ENCODE data around the gene UBL5.
A peak's percentile ranks its signal among the peaks of the same experiment; 100 is the strongest.
"Not testable (repeated sequence)": the region's sequence is repeated elsewhere in the genome, so short reads cannot be mapped to it uniquely, and the experiment has no call there.

Gene UBL5

DNA sequence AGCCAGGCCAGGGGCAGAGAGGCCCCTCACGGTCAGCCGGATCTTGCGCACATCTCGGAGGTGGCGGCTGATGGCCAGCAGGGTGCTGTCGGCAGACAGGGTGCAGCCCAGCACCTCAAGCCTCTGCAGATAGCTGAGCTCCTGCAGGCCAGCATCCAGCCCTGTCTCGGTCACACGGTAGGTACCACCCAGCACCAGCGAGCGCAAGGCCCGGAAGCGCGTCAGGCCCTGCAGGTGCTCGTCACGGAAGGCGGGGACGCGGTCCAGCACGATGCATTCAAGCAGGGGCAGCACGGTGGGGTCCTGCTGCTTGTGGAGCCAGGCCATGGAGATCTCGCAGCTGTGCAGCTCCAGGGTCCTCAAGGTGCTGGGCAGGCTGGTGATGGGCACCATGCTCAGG, 16.6 kb upstream of the UBL5 start:
- no peak for DNase-seq (ENCODE audit: low spot score)

GRCh38 chr19:9818175-9818733, 9.5 kb upstream of the UBL5 start:
- DNase-seq (ENCODE audit: low spot score), result no peak

DNA sequence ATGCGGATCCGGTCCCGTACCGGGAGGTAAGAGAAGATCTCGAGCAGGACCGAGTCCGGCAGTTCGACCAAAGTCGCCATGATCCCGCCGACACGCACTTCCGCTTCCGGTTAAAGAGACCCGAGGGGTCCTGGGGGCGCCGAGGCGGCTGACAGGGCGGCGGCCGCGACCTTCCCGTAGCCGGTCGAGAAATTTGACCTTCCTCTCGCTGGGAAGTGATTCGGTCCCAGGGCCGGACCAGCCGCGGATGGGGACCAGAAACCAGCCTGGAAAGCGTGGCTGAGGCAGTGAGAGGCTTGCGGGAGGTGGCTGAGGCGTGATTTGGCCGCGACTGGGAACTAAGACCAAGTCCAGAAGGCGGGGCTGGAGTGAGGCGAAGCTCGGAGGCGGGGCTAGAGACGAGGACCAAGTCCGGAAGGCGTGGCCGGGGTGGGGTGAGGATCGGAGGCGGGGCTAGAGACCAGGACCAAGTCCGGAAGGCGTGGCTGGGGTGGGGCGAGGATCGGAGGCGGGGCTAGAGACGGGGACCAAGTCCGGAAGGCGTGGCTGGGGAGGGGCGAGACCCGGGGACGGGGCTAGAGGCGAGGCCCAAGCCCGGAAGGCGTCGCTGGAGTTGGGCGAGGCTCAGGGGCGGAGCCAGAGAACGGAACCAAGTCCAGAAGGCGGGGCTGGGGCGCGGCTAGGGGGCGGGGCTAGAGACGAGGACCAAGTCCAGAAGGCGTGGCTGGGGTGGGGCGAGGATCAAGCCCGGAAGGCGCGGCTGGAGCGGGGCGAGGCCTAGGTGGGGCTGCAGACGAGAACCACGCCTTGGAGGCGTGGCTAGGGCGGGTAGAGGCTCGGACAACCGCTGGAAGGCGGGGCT, 8.8 kb upstream of the UBL5 start, which contains the start of gene FBXL12:
FBXL12 (minus strand) TSS at position 346 of the 862 bp plus-strand sequence; CDS start at position 80, 266 bp downstream.
- peak; percentile 100 for DNase-seq (ENCODE audit: low spot score)

GRCh38 chr19:9819596-9819909, 8.2 kb upstream of the UBL5 start:
- DNase-seq (ENCODE audit: low spot score), result no peak

GRCh38 chr19:9820034-9820433, 7.7 kb upstream of the UBL5 start:
- DNase-seq (ENCODE audit: low spot score), result not testable (repeated sequence)

GRCh38 chr19:9823816-9824215, 3.9 kb upstream of the UBL5 start:
- no peak for DNase-seq (ENCODE audit: low spot score)

GRCh38 chr19:9828551-9829063, 889 bp downstream of the UBL5 start:
- DNase-seq (ENCODE audit: low spot score), result no peak

GRCh38 chr19:9834307-9834725, 6.6 kb downstream of the UBL5 start:
- no peak for DNase-seq (ENCODE audit: low spot score)

GRCh38 chr19:9834726-9835506, 7.2 kb downstream of the UBL5 start, which contains the start of gene PIN1:
PIN1 (plus strand) TSS chr19:9835318; CDS start chr19:9835345, 27 bp downstream.
- peak; percentile 97 for DNase-seq (ENCODE audit: low spot score)

DNA sequence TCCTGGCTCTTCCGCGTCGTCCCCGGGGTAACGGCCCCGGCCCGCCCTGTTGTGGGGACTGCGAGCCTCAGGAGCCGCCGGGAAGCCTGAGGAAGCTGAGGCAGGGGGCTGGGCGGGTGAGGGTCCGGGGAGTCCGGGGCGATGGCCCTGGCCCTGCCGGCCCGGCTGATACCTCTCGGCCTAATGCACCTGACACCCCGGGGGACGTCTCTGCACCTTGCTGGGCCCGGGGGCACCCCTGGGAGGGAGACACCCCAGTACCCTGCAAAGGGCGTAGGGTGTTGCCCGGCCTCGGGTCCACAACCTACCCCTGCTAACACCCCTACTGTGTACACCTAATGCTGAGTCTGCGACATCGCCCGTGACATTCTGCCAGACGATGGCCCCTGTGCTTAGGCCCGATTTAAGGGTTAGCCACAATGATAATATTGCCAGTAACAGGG, 7.8 kb downstream of the UBL5 start:
- DNase-seq (ENCODE audit: low spot score), result no peak

DNA sequence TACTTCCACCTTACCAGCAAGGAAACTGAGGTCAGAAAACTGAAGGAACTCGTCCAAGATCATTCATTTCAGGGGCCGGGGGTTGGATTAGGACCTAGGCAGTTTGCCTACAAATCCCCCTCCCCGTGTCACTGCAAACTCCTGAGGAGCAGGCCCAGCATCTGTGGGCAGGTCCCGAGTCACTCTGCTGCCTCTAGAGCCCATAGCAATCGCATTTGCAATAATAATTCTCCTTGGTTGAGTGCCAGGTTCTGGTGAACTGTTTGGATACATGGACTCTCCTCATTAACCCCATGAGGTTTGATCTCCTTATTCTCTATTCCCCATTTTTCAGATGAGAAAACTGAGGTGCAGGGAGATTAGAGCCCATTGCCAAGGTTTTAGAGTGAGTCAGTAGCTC, 8.3 kb downstream of the UBL5 start:
- DNase-seq (ENCODE audit: low spot score), result no peak

DNA sequence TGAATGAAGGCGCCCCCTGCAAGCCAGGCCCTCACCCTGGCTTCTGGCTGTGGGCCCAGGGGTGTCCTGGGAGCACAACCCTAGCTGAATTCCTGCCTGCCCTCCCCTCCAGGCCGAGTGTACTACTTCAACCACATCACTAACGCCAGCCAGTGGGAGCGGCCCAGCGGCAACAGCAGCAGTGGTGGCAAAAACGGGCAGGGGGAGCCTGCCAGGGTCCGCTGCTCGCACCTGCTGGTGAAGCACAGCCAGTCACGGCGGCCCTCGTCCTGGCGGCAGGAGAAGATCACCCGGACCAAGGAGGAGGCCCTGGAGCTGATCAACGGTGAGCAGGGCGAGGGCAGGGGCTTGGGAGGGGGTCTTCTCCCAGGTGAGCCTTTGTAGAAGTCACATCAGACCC, 10.6 kb downstream of the UBL5 start:
- no peak for DNase-seq (ENCODE audit: low spot score)

- no peak for DNase-seq (ENCODE audit: low spot score)
Measured at GRCh38 chr19:9839415-9839814, 11.7 kb downstream of the UBL5 start.

- DNase-seq (ENCODE audit: low spot score), result no peak
Measured at GRCh38 chr19:9842834-9843625, 15.3 kb downstream of the UBL5 start.

DNA sequence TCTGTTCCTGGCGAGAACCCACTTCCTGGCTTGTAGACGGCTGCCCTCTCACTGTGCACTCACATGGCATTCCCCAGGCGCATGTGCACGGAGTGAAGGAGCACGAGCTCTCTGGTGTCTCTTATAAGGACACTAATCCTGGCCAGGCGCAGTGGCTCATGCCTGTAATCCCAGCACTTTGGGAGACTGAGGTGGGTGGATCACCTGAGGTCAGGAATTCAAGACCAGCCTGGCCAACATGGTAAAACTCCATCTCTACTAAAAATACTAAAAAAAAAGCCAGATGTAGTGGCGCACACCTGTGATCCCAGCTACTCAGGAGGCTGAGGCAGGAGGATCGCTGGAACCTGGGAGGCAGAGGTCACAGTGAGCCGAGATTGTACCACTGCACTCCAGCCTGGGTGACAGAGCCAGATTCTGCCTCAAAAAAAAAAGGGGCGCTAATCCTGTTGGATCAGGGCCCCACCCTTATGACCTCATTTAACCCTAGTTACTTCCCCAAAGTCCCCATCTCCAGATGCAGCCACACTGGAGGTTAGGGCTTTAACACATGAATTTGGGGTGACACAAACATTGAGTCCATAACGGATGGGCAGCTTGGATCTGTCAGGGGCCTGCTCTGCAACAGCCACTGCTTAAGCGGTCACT, 16.0 kb downstream of the UBL5 start:
- not testable (repeated sequence) for DNase-seq (ENCODE audit: low spot score)

GRCh38 chr19:9847087-9847671, 19.5 kb downstream of the UBL5 start:
- DNase-seq (ENCODE audit: low spot score), result no peak

GRCh38 chr19:9848060-9848459, 20.3 kb downstream of the UBL5 start:
- no peak for DNase-seq (ENCODE audit: low spot score)

GRCh38 chr19:9848762-9849161, 21.0 kb downstream of the UBL5 start:
- DNase-seq (ENCODE audit: low spot score), result no peak

DNA sequence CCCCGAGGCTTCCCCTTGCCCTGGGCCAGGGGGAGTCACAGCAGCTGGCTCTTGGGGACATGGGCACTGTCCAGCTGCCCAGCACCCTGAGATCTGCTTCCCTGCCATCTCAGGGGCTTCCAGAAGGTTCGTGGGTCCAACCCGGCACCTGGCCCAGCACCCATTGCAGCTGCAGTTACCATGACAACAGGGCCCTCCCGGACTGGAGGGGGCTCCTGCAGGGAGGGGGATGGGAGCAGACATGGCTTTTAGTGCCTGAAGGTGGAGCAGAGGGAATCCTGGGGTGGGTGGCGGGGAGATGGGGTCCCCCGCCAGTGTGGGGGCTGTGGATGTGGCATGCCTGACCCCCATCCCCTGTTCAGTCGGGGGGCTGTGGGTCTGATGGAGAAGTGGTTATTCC, 22.1 kb downstream of the UBL5 start:
- DNase-seq (ENCODE audit: low spot score), result no peak

- DNase-seq (ENCODE audit: low spot score), result no peak
Measured at GRCh38 chr19:9850235-9850959, 22.7 kb downstream of the UBL5 start.

All from pons (tissue), 1 donor.